Loucy (cell line): ENCODE results near the gene ETHE1.

Experiments
- CTCF ChIP-seq: fragments of 200-600 bp; sonication (generic); conservative IDR thresholded peaks from 2 replicates; pipeline ENCODE4 v1.5.1; 2014; ENCODE audit warnings: mild to moderate bottlenecking, antibody characterized with exemption, low read length
- EZH2phosphoT487 ChIP-seq: fragments of 200-600 bp; IDR thresholded peaks from 2 replicates; pipeline ENCODE4 v1.6.1; 2018; ENCODE audit warnings: antibody characterized with exemption, mild to moderate bottlenecking, moderate library complexity, borderline replicate concordance

- TF ChIP-seq CTCF (no peak), EZH2phosphoT487 (no peak)
Observed at GRCh38 chr19:43532571-43532961, 5.6 kb upstream of the ETHE1 start.
